Astrocyte of the spinal cord (primary cell): ENCODE measurements around the gene HK3.

ENCODE experiments used
- DNase-seq: peaks from one replicate; pipeline ENCODE4 v3.0.0; 2011; ENCODE audit warnings: low read depth, low spot score
- H3K4me3 ChIP-seq: 2 replicates; pipeline ENCODE4 v1.5.1; 2011; ENCODE audit warnings: low read depth, mild to moderate bottlenecking, low read length, moderate library complexity
- CTCF ChIP-seq: IDR thresholded peaks from 2 replicates; pipeline ENCODE4 v1.5.1; 2012; ENCODE audit warnings: low read depth, mild to moderate bottlenecking, low read length, inconsistent platforms
- in situ Hi-C: cut with HindIII; loops from 2 replicates; pipeline ENCODE4 v1.10.0; 2017; ENCODE audit warnings: low sequenced_read_pairs

The HK3 gene

GRCh38 chr5:176857216-176857893, 41.8 kb downstream of the HK3 start:
- TF ChIP-seq CTCF = no peak
- no peak for DNase-seq
- in situ Hi-C loops = no loop called here
- H3K4me3 ChIP-seq = no peak overlapping the region

DNA sequence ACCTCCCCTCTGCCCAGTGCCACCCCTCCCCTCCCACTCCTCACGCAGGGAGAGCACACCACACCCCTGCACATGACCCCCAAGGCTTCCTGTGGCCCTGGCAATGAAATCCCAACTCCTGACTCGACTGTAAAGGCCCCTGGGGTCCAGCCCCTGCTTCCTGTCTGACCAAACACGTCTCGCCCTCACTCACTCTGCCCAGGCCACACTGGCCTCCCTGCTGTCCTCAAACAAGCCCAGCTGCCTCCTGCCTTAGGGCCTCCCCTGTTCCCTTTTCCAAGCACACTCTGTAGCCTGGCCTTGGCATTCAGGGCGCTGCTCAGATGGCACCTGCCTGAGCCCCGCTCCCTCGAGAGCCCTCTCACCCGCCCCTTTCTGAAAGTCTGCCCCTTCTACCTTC, 42.4 kb downstream of the HK3 start:
- H3K4me3 ChIP-seq = no peak overlapping the region
- TF ChIP-seq CTCF = no peak
- no peak for DNase-seq
- in situ Hi-C loops = no loop called here

DNA sequence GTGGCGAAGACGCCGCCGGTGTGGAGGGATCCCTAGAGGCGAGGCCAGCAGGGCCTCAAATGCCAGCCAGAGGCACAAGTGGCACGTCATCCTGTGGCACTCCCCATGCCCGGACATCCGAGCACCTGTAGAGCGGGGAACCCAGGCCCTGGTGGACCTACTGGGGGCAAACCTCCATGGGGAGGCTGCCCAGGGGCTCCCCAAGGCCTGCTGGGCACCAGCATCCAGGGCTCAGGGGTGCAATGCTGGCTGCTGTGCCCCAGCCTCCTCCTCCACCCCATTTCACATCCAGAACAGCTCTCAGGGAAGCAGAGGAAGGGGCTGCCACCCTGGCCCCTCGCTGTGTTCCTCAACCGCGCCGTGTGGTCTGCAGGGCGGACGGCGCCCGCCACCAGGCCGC, 43.5 kb downstream of the HK3 start:
- no peak for DNase-seq
- in situ Hi-C loops = no loop called here
- H3K4me3 ChIP-seq = no peak overlapping the region
- no peak for TF ChIP-seq CTCF

DNA sequence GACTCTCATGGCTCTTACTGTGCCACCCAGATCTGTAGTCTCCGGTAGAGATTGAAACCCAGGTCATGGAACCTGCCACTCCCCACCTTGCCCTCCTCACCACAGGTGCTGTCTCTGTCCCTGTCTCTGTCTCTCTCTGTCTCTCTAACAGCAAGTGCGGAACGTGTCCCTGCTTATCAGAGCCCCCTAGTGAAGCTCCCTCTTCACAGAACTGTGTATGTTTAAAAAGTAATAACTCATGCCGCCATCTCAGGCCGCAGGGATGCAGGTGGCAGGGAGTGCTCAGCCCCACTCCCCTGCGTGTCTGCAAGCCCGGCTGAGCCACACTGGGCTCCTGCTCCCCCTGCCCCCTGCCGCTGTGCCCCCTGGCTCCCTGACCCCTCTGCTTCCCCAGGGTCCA, 45.0 kb downstream of the HK3 start:
- DNase-seq = no peak
- in situ Hi-C loops = no loop called here
- no peak for TF ChIP-seq CTCF
- H3K4me3 ChIP-seq = no peak overlapping the region

DNA sequence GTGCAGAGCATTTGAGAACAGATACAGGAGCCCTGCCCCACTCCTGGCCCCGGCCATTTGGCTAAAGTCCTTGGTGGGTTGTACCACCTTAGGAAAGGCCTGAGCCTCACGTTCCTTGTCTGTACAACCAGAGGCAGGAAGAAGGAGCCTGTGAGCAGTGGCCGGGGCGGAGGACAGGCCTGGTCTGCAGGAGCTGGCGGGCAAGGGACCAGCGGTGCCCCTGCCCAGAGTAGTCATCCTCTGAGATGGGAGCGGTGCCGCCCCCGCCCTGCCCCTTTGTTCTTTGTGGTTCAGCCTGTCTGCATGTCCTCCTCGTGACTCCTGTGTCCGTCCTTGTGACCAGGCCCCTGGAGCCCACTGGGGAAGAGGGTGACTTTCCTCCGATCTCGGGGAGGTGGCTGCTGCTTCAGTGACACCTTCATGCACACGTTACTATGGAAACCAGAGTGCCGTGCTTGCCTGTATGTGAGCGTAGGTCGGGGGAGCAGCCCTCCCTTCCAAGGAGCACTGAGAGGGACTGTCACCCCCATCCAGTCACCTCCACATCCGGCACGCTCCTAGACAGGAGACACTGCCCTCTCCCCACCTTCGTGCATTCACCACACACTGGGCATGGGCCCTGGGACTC, 45.9 kb downstream of the HK3 start:
- in situ Hi-C loops = no loop called here
- no peak overlapping the region for H3K4me3 ChIP-seq
- TF ChIP-seq CTCF = no peak
- DNase-seq = no peak

DNA sequence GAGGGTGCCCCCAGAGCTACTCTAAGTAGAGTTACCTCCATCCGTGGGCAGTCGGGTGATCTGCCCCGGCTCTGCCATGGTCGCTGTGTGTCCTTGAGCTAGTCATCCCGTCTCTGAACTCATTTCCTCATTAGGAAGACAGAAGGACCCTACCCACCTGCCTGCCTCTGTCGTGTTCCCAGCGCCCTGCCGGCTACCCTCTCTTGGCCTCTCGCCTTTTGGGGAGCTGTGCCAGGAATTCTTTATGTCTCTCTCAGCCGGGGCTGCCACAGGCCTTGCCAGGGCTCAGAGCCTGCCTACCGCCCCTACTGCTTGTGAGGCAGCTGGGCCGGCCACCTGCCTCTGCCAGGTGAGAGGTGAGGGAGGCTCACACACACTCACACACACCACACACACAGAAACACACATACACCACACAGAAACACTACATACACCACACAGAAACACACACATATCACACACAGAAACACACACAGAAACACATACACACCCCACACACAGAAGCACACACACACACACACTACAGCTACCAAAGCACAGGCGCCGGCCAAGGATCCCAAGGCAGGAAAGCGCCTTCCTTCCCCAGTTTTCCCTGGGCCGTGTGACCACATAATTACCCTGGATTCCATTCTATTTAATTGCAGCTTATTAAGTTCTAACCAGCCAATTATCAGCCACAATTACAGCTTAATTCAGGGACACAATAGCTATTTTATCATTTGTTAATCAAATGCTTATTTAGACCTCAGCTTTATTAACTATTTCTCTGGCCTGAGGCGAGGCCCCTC, 47.1 kb downstream of the HK3 start:
- no peak overlapping the region for H3K4me3 ChIP-seq
- in situ Hi-C loops = no loop called here
- DNase-seq = no peak
- TF ChIP-seq CTCF = no peak
